Trophoblast cell (in vitro differentiated cells and primary cell): ENCODE measurements around the gene PODN.
A peak's percentile ranks its signal among the peaks of the same experiment; 100 is the strongest.

Source experiments
- DNase-seq, 2 donors: peaks; one replicate each; pipeline ENCODE4 v3.0.0-alpha.2; 2016
- H2AFZ ChIP-seq: 2 replicates; pipeline ENCODE4 v1.6.1; 2013; ENCODE audit warnings: low read length, moderate library complexity, mild to moderate bottlenecking; ENCODE audit not compliant: insufficient read depth, poor library complexity
- H2AK5ac ChIP-seq: 2 replicates; pipeline ENCODE4 v1.6.1; 2013; ENCODE audit warnings: mild to moderate bottlenecking, low read length
- H2BK120ac ChIP-seq: 2 replicates; pipeline ENCODE4 v1.6.1; 2013; ENCODE audit warnings: low read length, mild to moderate bottlenecking, moderate library complexity; ENCODE audit not compliant: insufficient read depth, poor library complexity
- H2BK12ac ChIP-seq: 2 replicates; pipeline ENCODE4 v1.6.1; 2013; ENCODE audit warnings: mild to moderate bottlenecking, low read length, moderate library complexity
- H2BK5ac ChIP-seq: 2 replicates; pipeline ENCODE4 v1.6.1; 2013; ENCODE audit warnings: low read length, low read depth, moderate library complexity, mild to moderate bottlenecking; ENCODE audit not compliant: poor library complexity
- H3K14ac ChIP-seq: 2 replicates; pipeline ENCODE4 v1.6.1; 2013; ENCODE audit warnings: mild to moderate bottlenecking, low read length
- H3K18ac ChIP-seq: 2 replicates; pipeline ENCODE4 v1.6.1; 2013; ENCODE audit warnings: mild to moderate bottlenecking, low read length
- H3K23ac ChIP-seq: 2 replicates; pipeline ENCODE4 v1.6.1; 2013; ENCODE audit warnings: low read length
- H3K27ac ChIP-seq: 2 replicates; pipeline ENCODE4 v1.5.1; 2013; ENCODE audit warnings: low read depth, mild to moderate bottlenecking, inconsistent platforms, low read length, moderate library complexity
- H3K27me3 ChIP-seq: 2 replicates; pipeline ENCODE4 v1.6.1; 2013; ENCODE audit warnings: inconsistent platforms, mild to moderate bottlenecking, low read length, moderate library complexity; ENCODE audit not compliant: insufficient read depth
- H3K36me3 ChIP-seq, 2 experiments: 1 replicate in 1 of 2; 2 replicates in 1 of 2; pipeline ENCODE4 v1.6.1; 2013; ENCODE audit warnings: low read length in 2 of 2, mild to moderate bottlenecking in 2 of 2, moderate library complexity in 1 of 2; ENCODE audit not compliant: insufficient read depth in 2 of 2, control insufficient read depth in 1 of 2
- H3K4ac ChIP-seq: 2 replicates; pipeline ENCODE4 v1.6.1; 2013; ENCODE audit warnings: low read depth, mild to moderate bottlenecking, low read length, moderate library complexity
- H3K4me1 ChIP-seq, 2 experiments: 1 replicate in 1 of 2; 2 replicates in 1 of 2; pipeline ENCODE4 v1.6.1; 2013; ENCODE audit warnings: low read length in 2 of 2, mild to moderate bottlenecking in 2 of 2, moderate library complexity in 1 of 2; ENCODE audit not compliant: insufficient read depth in 2 of 2, control insufficient read depth in 1 of 2
- H3K4me2 ChIP-seq: 2 replicates; pipeline ENCODE4 v1.6.1; 2013; ENCODE audit warnings: inconsistent platforms, mild to moderate bottlenecking, low read length, moderate library complexity
- H3K4me3 ChIP-seq: 2 replicates; pipeline ENCODE4 v1.5.1; 2013; ENCODE audit warnings: mild to moderate bottlenecking, low read depth, low read length, inconsistent platforms
- H3K79me1 ChIP-seq: one replicate; pipeline ENCODE4 v1.6.1; 2013; ENCODE audit warnings: low read length
- H3K79me2 ChIP-seq: 2 replicates; pipeline ENCODE4 v1.6.1; 2013; ENCODE audit warnings: low read length, mild to moderate bottlenecking; ENCODE audit not compliant: control insufficient read depth, insufficient read depth, poor library complexity
- H3K9ac ChIP-seq: 2 replicates; pipeline ENCODE4 v1.6.1; 2013; ENCODE audit warnings: mild to moderate bottlenecking, low read length
- H3K9me3 ChIP-seq: 2 replicates; pipeline ENCODE4 v1.6.1; 2013; ENCODE audit warnings: low read depth, mild to moderate bottlenecking, control low read depth, inconsistent platforms, low read length; ENCODE audit not compliant: insufficient read depth
- H4K12ac ChIP-seq: 2 replicates; pipeline ENCODE4 v1.6.1; 2013; ENCODE audit warnings: low read depth, mild to moderate bottlenecking, low read length, moderate library complexity
- H4K8ac ChIP-seq: 2 replicates; pipeline ENCODE4 v1.6.1; 2013; ENCODE audit warnings: low read depth, mild to moderate bottlenecking, low read length, moderate library complexity
- H4K91ac ChIP-seq: one replicate; pipeline ENCODE4 v1.6.1; 2013; ENCODE audit warnings: low read depth, mild to moderate bottlenecking, low read length, moderate library complexity
- WGBS: extraction: QIAGEN DNeasy Blood & Tissue Kit; methylation state at CpG from one replicate; pipeline ENCODE4 v1.1.7; 2013; ENCODE audit warnings: missing lambda C conversion rate; ENCODE audit not compliant: insufficient read length, insufficient coverage; ENCODE audit errors: extremely low coverage; 5-methylcytosine and 5-hydroxymethylcytosine counted together

PODN gene

GRCh38 chr1:53104289-53104913 is 42.4 kb downstream of the PODN start:
- no peak overlapping the region for H3K4ac ChIP-seq
- H3K4me1 ChIP-seq, result peaks cover 7% of the 10 kb centered on the region in 2 experiments
- no peak overlapping the region for H2BK12ac ChIP-seq
- no peak overlapping the region for H2AK5ac ChIP-seq
- H3K14ac ChIP-seq, result no peak overlapping the region
- H3K27ac ChIP-seq, result no peak overlapping the region
- no peak overlapping the region for H2BK120ac ChIP-seq
- no peak for DNase-seq
- H3K9me3 ChIP-seq, result peaks cover 24% of the 10 kb centered on the region
- H3K79me1 ChIP-seq, result peaks cover 2% of the 10 kb centered on the region
- H3K9ac ChIP-seq, result no peak overlapping the region
- no CpG with 5 or more reads among the region's 8 CpGs for WGBS
- no peak overlapping the region for H3K4me3 ChIP-seq
- H4K12ac ChIP-seq, result no peak overlapping the region
- H3K36me3 ChIP-seq, result no peaks in the 10 kb centered on the region
- H2AFZ ChIP-seq, result no peak overlapping the region
- no peaks in the 10 kb centered on the region for H3K79me2 ChIP-seq
- H3K4me2 ChIP-seq, result no peak overlapping the region
- H3K23ac ChIP-seq, result no peak overlapping the region
- no peaks in the 10 kb centered on the region for H3K27me3 ChIP-seq
- H4K91ac ChIP-seq, result no peak overlapping the region
- no peak overlapping the region for H2BK5ac ChIP-seq
- no peak overlapping the region for H3K18ac ChIP-seq
- no peak overlapping the region for H4K8ac ChIP-seq

GRCh38 chr1:53107090-53107489 is 45.1 kb downstream of the PODN start:
- WGBS, result no CpG with 5 or more reads among the region's 7 CpGs
- Histone ChIP-seq H2BK120ac (no peak overlapping the region), H3K4me2 (no peak overlapping the region), H3K18ac (no peak overlapping the region), H2AK5ac (no peak overlapping the region), H3K14ac (no peak overlapping the region), H4K8ac (no peak overlapping the region), H2BK5ac (no peak overlapping the region), H3K79me2 (no peaks in the 10 kb centered on the region), H3K27ac (no peak overlapping the region), H3K79me1 (peaks cover 2% of the 10 kb centered on the region), H2BK12ac (no peak overlapping the region), H4K12ac (no peak overlapping the region), H4K91ac (no peak overlapping the region), H3K4me1 (peaks cover 7 to 13% of the 10 kb centered on the region in 2 experiments), H2AFZ (no peak overlapping the region), H3K4ac (no peak overlapping the region), H3K36me3 (no peaks in the 10 kb centered on the region), H3K23ac (no peak overlapping the region), H3K9ac (no peak overlapping the region), H3K4me3 (no peak overlapping the region), H3K27me3 (no peaks in the 10 kb centered on the region), H3K9me3 (peaks cover 2% of the 10 kb centered on the region)
- DNase-seq, result no peak

- Histone ChIP-seq H3K4ac (no peak overlapping the region), H4K12ac (no peak overlapping the region), H2BK5ac (peak overlapping the region; percentile 34), H3K4me2 (no peak overlapping the region), H3K4me1 (peaks cover 7 to 13% of the 10 kb centered on the region in 2 experiments), H2BK12ac (peak overlapping the region; percentile 86), H3K27ac (no peak overlapping the region), H2AK5ac (peak overlapping the region; percentile 22), H3K23ac (no peak overlapping the region), H4K8ac (no peak overlapping the region), H3K9ac (no peak overlapping the region), H3K79me1 (peaks cover 2% of the 10 kb centered on the region), H3K14ac (no peak overlapping the region), H3K36me3 (no peaks in the 10 kb centered on the region), H2BK120ac (peak overlapping the region; percentile 27), H2AFZ (no peak overlapping the region), H3K27me3 (no peaks in the 10 kb centered on the region), H3K79me2 (no peaks in the 10 kb centered on the region), H4K91ac (peak overlapping the region; percentile 71), H3K9me3 (peaks cover 4% of the 10 kb centered on the region), H3K4me3 (no peak overlapping the region), H3K18ac (no peak overlapping the region)
- peak; percentile 90 to 94 for DNase-seq
- WGBS, result no CpG with 5 or more reads among the region's 15 CpGs
Measured at GRCh38 chr1:53107570-53108322, 45.7 kb downstream of the PODN start.

- no CpG with 5 or more reads among the region's 14 CpGs for WGBS
- Histone ChIP-seq H3K27ac (no peak overlapping the region), H4K8ac (no peak overlapping the region), H2AK5ac (peak overlapping the region; percentile 48), H2BK12ac (peak overlapping the region; percentile 74), H4K12ac (no peak overlapping the region), H3K4me2 (no peak overlapping the region), H3K27me3 (no peaks in the 10 kb centered on the region), H3K79me1 (peaks cover 2% of the 10 kb centered on the region), H3K18ac (no peak overlapping the region), H3K79me2 (no peaks in the 10 kb centered on the region), H3K4me1 (peaks cover 7 to 13% of the 10 kb centered on the region in 2 experiments), H3K14ac (no peak overlapping the region), H2AFZ (no peak overlapping the region), H4K91ac (peak overlapping the region; percentile 27), H3K9ac (no peak overlapping the region), H3K9me3 (peaks cover 7% of the 10 kb centered on the region), H2BK5ac (no peak overlapping the region), H2BK120ac (no peak overlapping the region), H3K4ac (no peak overlapping the region), H3K4me3 (no peak overlapping the region), H3K36me3 (no peaks in the 10 kb centered on the region), H3K23ac (no peak overlapping the region)
- DNase-seq, result no peak
Measured at GRCh38 chr1:53108646-53109580, 46.9 kb downstream of the PODN start.
